Stimulated activated CD4-positive, alpha-beta T cell treated with anti-CD3 and anti-CD28 coated beads, Interleukin-4, amount 100 ng/mL, for 4 hours (primary cell): Measurements from ENCODE around the gene SP100.

Source experiments
- DNase-seq, 2 experiments: peaks; one replicate each; pipeline ENCODE4 v3.0.0-alpha.2; 2020

Gene SP100

DNA sequence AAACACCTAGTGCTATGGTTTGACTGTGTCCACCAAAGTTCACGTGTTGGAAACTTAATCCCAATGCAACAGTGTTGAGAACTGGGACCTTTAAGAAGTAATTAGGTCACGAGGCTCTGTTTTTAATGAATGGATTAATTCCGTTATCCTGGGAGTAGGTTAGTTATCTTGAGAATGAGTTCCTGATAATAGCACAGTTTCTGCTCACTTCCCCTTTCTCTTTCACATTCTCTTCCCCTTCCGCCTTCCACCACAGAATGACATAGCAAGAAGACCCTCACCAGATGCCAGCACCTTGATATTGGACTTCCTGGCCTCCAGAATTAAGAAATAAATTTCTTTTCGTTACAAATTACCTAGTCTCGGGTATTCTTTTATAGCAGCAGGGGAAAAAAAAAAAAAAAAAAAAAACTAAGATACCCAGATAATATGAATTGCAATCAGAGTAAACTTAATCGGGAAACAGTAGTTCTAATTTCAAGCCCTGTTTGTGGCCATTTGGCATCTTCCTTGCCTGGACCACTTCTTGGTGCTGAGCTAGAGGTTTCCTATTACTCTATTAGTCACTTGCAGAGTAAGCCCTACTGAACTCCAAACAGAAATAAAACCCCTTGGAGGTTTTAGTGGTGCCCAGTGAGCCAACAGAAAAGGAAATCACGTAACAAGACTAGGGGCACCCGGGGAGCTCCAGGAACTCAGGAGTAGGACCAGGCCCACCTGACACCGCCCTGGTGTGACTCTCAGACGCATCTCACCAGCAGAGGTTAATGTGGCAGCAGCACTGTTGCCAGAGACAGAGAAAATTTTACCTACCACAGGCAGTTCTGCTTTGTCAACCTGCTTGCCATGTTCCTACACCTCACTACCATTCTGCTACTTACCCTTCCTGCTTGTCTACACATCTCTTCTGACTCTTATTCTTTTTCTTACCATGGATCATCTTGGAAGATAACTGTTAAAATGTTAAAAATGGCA, 149.1 kb downstream of the SP100 start:
- DNase-seq: no peak

DNA sequence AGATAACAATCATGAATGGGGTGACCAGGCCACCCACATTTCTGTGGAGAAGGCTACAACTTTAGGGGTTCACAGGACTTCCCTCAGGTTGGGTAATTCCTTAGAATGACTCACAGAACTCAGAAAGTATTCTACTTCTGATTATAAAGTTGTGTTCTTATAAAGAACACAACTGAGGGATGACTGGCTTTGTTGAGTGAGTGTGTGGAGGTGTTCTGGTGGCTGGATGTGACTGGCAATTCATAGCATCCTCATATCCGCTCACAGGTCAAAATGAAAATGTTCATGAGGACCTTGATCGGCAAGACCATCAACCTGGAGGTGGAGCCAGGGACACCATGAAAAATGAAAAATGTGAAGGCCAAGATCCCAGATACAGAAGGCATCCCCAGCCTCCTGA, 153.3 kb downstream of the SP100 start:
- no peak for DNase-seq

DNA sequence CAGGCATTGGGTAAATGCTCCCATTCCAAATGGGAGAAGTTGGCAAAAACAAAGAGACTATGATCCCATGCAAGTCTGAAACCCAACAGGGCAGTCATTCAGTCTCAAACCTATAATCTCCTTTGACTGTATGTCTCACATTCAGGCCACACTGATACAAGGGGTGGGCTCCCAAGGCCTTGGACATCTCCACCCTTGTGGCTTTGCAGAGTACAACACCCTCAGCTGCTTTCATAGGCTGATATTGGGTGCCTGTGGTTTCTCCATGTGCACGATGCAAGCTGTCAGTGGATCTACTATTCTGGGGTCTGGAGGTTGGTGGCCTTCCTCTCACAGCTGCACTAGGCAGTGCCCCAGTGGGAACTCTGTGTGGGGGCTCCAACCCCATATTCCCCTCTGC, 155.0 kb downstream of the SP100 start:
- no peak for DNase-seq

DNA sequence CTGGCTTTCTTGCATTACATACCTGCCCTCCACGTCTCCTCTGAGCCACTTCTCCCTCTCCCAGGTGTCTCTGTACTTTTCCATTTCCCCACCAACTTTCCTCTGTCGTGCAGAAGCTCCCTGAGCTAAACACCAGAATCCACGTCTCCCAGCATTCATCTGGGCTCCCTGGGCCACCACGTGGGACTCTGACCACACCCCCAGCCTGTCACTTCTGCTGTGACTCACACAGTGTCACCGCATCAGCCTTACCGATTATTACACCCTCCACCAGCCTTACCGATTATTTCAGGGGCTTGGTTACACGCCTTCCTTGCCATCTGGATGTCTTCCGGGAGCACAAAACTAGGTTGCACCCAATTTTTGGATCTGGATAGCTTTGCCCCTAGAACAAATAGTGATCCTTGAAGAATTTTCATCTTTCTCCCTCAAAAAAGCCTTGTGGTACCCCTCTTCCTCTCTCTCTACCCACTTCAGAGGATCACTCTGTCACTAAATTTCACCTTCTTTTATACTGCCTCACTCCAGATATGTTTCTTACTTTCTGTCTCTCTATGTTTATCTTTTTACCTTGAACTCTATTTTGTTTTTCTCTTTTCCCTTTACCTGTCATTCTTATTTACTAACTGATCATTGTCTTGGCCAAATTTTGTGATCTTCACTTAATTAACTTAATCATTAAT, 159.8 kb downstream of the SP100 start:
- DNase-seq: peak; percentile 13 to 27

DNA sequence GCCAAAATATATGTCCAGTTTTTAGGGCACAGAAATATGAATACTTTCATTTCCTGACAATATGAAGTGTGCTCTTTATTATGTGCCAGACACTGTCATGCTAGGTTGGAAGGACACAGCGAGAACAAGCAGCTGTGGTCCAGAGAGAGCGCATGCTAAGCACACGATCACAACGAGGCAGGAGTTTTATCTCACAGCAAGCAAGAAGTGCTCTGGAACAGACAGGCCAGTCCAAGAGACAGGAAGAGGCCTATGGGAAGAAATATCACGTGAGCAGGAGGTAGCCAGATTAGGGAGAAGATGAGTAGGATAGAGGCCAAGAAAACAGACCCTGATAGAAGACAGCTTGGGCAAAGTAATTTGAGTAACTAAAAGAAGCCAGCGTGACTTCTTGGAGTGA, 161.1 kb downstream of the SP100 start:
- no peak for DNase-seq

DNA sequence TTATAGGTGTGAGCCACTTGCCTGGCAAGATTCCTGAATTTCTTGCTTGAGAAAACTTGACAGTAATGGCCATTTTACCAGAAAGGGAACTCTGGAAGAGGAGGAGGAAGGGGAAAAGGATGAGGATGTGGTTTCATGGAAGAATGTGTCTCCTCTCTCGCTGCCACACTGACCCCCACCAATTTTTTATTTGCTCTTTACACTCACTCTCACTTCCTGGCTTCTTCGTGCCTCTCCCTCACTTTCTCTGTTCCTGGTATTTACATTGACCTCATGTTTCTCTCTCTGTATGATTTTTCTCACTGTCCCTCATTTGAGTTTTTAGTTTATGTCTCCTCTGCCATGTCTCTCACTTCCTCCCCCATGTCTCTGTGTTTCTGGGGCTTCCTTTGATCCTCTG, 162.1 kb downstream of the SP100 start:
- no peak for DNase-seq

DNA sequence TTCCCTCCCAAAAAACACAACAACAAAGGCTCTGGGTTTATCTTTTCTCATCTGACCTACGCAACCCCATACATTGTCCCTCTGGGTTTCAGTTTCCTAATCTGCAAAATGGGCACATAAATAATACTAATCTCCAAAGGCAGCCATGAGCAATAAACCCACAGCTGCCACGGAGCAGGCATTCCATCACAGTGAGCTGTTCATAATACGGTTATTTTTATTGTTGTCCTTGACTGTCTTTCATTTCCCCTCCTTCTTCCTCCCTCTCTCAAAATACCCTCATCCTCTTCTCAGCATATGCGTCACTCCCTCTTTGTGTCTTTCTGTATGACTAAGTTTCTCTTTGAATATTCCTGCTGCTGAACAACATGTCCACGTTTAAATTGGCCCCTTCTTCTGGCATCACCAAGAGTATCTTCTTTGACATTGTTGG, 166.9 kb downstream of the SP100 start:
- no peak for DNase-seq

DNA sequence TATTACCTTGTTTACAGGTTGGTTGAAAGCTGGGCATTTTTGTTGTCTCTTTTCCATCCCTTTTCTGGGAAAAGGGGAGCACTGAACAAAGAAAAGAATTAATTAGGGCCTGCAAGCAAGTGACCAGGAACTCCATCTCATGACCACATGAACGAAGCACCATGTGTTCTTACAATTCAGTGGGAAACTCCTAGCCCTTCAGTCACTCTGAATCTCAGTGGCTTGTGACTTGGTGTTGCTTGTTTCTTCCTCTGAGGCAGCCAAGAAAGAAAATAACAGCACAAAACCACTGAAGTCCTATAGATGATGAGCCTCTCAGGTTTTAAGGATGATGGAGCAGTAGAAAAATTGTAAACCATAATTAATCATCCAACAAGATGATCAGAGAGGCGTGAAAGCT, 167.6 kb downstream of the SP100 start:
- no peak for DNase-seq

DNA sequence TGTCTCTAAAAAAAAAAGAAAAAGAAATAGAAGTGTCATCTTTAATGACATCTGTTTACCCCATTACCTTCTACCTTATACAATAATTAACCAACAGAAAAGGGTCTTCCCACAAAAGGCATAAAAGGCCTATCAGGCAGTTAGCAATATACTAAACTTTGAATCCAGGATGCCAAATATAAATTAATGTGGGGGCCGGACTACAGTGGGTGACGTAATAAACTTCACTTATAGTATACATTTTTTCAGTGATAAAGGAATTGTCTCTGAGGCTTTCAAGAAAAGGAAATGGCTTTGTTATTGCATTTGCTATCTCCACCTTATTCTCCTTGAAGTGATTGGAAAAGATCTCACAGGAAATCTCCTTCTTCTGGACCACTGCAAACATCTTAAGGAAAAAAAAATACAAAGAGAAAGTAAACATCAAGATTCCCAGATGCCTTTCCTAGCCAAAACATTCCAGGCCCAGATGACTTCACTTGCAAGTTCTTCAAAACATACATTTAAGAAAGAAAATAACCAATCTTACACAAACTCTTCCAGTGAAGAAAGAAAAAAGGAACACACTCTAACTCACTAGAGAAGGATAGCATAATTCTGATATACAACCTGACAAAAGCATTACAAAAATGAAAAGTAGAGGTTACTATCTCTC, 170.5 kb downstream of the SP100 start:
- no peak for DNase-seq

DNA sequence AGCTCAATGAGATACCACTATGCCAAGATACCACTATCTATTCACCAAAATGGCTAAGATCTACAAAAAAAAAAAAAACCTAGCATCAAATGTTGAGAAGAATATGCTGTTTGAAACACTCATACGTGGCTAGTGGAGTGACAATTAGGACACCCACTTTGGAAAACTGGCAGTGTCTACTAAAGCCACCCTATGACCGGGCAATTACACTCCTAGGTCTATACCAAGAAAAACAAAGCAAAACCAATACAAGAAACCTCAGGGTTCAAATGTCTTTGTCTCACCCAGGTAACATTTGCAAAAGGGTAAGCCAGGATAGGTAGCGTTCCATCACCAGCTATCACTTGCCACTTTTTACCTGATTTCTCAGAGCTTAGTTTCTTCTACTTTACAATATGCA, 173.0 kb downstream of the SP100 start:
- no peak for DNase-seq

DNA sequence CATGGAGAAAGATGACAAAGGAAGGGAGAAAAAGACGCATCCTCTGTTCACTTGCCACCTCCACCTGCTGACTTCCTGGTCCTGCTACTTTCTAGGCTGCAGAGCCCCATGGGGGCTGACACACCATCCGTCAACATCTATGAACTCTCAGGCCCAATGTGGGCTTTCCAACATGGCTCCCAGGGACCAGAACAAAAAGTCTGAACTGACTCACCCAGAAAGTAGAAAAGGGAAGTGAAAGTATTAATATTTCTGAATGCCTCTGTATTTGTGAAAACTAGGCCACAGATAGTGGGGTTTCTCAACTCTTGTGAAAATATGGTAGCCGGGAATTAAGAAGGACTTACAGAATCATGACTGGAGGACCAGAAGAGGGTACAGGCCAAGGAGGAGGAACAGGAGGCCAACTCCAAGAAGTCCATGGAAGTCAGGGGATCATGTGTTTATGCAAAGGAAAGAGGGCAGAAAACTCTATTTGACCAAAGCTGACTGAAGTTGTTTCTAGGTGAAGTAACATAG, 173.6 kb downstream of the SP100 start:
- DNase-seq: peak in 1 of 2 experiments; percentile 26

DNA sequence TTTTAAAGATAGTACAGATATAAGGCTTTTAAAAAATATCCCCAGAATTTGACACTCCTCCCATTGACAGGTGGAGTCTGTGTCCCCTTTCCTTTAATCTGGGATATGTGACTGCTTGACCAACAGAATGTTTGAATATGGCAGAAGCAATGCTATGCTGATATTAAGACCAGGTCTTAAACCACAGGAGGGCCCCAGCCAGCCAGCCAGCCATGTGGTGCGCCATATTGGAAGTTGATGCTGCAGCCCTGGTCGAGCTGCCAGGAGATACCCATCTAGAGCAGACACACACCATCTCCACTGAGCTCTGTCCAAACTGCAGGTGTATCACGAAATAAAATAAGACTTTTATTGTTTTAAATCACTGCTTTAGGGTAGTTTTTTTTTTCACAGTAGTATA, 174.3 kb downstream of the SP100 start:
- no peak for DNase-seq

DNA sequence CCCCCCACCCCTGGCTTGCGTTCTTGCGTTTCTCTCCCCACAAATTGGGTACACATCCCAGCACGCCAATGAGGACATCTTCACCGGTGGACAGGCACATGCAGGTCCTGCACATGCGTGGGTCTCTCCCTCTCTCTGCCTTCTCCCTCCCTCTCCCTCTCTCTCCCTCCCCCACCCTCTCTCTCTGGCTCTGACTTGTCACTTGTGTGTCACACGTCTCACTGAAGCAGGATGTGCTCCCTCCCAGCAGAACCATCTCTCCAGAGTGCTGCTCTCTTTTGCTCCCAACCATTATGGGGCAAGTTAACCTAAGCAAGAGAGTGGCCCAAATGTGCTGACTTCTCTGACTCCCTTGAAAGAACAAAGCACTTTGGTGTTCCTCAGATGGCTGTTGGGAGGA, 175.8 kb downstream of the SP100 start:
- no peak for DNase-seq

DNA sequence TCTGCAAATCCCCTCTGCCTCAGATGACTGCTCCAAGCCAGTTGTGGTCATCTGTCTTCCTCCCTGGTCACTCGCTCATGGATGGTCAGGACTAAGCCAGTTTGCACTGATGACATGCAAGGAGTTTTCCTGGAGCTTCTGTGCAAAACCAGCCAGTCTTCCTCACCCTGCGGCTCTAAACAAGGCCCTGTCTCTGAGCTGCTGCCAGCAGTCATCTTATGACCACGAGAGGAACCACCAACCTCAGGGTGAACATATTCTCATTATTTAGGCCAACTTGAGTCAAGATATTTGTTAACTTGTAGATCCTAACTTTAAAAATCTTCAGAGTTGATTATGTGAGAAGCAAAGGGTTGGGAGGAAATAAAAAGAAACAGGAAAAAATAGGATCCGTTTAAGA, 176.8 kb downstream of the SP100 start:
- DNase-seq: no peak
